ENCODE results near the gene TOE1. TPM values are rescaled to one million over a fixed set of nuclear protein-coding genes. Genes with fewer than 3 reads are reported as not detected.

Gene TOE1
- total RNA-seq, 1 experiment from 2014 or later = 11.5 TPM

DNA sequence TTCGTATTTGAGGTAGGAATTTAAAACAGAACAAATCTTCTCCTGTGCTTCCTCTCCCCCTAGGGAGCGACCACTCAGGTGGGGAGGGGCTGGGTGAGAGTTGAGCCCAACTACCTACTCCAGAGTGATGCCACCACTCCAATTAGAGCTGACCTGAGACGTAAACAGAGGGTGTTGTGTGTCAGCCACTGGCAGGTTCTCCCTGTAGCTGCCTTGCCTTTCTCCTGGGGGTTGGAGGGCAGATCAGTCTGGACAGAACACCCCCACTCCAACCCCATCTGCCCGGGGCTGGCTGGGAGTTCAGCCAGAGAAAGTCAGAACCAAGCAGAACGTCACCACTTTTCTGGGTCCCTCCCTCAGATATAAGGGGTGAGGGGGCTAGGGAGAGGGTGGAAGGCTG lies 11.3 kb upstream of the TOE1 start:
- Histone ChIP-seq H3K79me2 (ENCODE audit: insufficient read depth, low read length) (no peaks in the 10 kb centered on the region), H3K9me2 (ENCODE audit: insufficient read depth) (no peaks in the 10 kb centered on the region), H3K27ac (ENCODE audit: low read depth, low read length) (no peak overlapping the region), H3K27me3 (ENCODE audit: insufficient read depth, low read length) (no peaks in the 10 kb centered on the region), H3K36me3 (ENCODE audit: control insufficient read depth in 1 of 2, insufficient read depth in 2 of 2, low read length in 2 of 2) (peaks cover 0 to 5% of the 10 kb centered on the region in 2 experiments; a peak in 1 of 4 replicates), H3K4me1 (ENCODE audit: control insufficient read depth in 1 of 2, insufficient read depth in 2 of 2, low read length in 2 of 2) (peaks cover 0 to 7% of the 10 kb centered on the region in 2 experiments; a peak in 2 of 4 replicates), H2AFZ (ENCODE audit: low read depth, low read length, poor library complexity, severe bottlenecking) (no peak overlapping the region), H3K4me2 (ENCODE audit: low read length) (no peak overlapping the region), H3K4me3 (replicated peaks in 1 of 2; ENCODE audit: low read depth in 1 of 2, low read length in 2 of 2) (no peak overlapping the region), H4K20me1 (ENCODE audit: insufficient read depth) (no peaks in the 10 kb centered on the region), H3K9me3 (ENCODE audit: control insufficient read depth in 1 of 2, insufficient read depth in 1 of 2, low read depth in 1 of 2, low read length in 2 of 2) (no peaks in the 10 kb centered on the region), H3K9ac (ENCODE audit: low read length) (no peak overlapping the region)
- DNase-seq (ENCODE audit: low read depth, low spot score) = no peak
- intact Hi-C loops (cut with micrococcal nuclease) = no loop called here
- RAD21 ChIA-PET (ENCODE audit: low non-redundant PET in 1 of 2, low total read pairs in 2 of 2, uncharacterized antibody in 2 of 2, unreplicated experiment in 2 of 2) = no interaction called here
- CTCF ChIA-PET = no interaction called here
- BruUV-seq (replicated peaks) = no TSS peak
- no peak for ATAC-seq
- POLR2A ChIA-PET = no interaction called here
- TF ChIP-seq SRF (IDR thresholded peaks at IDR 0.05; ENCODE audit: low read depth) (no peak), TCF7L2 (IDR thresholded peaks at IDR 0.05; ENCODE audit: borderline replicate concordance, extremely low read depth, insufficient read depth, insufficient read length) (no peak), SIN3A (IDR thresholded peaks at IDR 0.05; ENCODE audit: low read depth) (no peak), ZNF274 (IDR thresholded peaks at IDR 0.05; ENCODE audit: low read depth, low read length) (no peak), EZH2phosphoT487 (IDR thresholded peaks at IDR 0.05; ENCODE audit: borderline replicate concordance) (no peak), FOSL1 (IDR thresholded peaks at IDR 0.05; ENCODE audit: low read depth) (no peak), POLR2AphosphoS5 (IDR thresholded peaks at IDR 0.05; ENCODE audit: low read depth, low read length) (no peak), POLR2A (IDR thresholded peaks at IDR 0.05; ENCODE audit: borderline replicate concordance, extremely low read depth, insufficient read depth, insufficient read length) (no peak), JUND (IDR thresholded peaks at IDR 0.05) (no peak)
- TF ChIP-seq, protein P1, sequence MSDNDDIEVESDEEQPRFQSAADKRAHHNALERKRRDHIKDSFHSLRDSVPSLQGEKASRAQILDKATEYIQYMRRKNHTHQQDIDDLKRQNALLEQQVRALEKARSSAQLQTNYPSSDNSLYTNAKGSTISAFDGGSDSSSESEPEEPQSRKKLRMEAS (IDR thresholded peaks at IDR 0.05) = no peak
- TF ChIP-seq, protein P2, sequence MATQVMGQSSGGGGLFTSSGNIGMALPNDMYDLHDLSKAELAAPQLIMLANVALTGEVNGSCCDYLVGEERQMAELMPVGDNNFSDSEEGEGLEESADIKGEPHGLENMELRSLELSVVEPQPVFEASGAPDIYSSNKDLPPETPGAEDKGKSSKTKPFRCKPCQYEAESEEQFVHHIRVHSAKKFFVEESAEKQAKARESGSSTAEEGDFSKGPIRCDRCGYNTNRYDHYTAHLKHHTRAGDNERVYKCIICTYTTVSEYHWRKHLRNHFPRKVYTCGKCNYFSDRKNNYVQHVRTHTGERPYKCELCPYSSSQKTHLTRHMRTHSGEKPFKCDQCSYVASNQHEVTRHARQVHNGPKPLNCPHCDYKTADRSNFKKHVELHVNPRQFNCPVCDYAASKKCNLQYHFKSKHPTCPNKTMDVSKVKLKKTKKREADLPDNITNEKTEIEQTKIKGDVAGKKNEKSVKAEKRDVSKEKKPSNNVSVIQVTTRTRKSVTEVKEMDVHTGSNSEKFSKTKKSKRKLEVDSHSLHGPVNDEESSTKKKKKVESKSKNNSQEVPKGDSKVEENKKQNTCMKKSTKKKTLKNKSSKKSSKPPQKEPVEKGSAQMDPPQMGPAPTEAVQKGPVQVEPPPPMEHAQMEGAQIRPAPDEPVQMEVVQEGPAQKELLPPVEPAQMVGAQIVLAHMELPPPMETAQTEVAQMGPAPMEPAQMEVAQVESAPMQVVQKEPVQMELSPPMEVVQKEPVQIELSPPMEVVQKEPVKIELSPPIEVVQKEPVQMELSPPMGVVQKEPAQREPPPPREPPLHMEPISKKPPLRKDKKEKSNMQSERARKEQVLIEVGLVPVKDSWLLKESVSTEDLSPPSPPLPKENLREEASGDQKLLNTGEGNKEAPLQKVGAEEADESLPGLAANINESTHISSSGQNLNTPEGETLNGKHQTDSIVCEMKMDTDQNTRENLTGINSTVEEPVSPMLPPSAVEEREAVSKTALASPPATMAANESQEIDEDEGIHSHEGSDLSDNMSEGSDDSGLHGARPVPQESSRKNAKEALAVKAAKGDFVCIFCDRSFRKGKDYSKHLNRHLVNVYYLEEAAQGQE (IDR thresholded peaks at IDR 0.05; ENCODE audit: low read depth) = no peak

Measured in HCT116 (cell line).